ENCODE measurements around the gene ALG14.

The ALG14 gene

DNA sequence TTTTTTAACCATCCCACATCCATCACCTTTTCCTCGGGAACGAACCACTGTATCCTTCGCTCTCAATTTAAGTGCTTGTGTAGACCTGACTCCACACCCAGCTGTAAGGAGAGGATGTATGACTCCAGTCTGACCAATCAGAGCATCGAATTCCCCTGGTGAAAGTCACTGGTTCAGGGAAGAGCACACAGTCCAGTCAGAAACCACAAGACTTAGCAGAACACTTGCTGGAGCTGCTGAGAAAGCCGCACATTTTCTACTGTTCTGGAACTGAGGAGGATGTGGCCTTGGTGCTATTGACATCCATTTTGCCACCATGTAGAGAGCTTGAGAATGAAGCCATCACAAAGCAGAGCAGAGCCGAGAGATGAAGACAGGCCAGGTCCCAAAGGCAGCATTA lies 86.0 kb downstream of the ALG14 start:
- TF ChIP-seq, protein P1, sequence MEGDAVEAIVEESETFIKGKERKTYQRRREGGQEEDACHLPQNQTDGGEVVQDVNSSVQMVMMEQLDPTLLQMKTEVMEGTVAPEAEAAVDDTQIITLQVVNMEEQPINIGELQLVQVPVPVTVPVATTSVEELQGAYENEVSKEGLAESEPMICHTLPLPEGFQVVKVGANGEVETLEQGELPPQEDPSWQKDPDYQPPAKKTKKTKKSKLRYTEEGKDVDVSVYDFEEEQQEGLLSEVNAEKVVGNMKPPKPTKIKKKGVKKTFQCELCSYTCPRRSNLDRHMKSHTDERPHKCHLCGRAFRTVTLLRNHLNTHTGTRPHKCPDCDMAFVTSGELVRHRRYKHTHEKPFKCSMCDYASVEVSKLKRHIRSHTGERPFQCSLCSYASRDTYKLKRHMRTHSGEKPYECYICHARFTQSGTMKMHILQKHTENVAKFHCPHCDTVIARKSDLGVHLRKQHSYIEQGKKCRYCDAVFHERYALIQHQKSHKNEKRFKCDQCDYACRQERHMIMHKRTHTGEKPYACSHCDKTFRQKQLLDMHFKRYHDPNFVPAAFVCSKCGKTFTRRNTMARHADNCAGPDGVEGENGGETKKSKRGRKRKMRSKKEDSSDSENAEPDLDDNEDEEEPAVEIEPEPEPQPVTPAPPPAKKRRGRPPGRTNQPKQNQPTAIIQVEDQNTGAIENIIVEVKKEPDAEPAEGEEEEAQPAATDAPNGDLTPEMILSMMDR (IDR thresholded peaks at IDR 0.05; ENCODE audit: low read depth, low read length, missing control alignments): no peak
- DNase-seq (ENCODE audit: low read depth): no peak
- no peak overlapping the region for H3K4me3 ChIP-seq (ENCODE audit: low read depth, low read length)

DNA sequence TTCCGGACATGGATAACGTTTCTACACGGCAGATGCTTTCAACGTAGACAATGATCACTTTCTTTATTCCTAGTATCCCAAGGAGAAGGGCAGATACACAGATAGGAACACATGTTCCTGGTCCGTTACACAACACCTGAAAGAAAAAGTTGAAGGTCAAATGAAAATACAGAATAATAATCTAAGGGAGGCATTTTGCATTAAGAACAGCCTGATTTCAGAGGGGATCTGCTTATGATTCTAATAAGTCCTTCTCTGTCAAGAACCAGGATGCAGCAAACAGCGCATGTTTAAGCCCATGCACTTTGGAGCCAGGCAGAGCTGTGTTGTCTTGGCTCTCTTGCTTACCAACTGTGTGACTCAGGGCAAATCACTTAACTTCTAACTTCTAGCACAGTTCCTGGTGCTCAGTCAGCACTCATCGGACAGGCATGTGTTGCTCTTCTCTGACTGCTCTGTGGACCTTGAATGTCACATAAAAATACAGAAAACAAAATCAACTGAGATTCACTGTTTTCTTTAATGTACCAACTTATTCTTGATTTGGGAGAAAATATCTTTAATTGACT lies 89.5 kb downstream of the ALG14 start:
- no peak for DNase-seq (ENCODE audit: low read depth)
- H3K4me3 ChIP-seq (ENCODE audit: low read depth, low read length): no peak overlapping the region
- TF ChIP-seq, protein P1 (IDR thresholded peaks at IDR 0.05; ENCODE audit: low read depth, low read length, missing control alignments): no peak

DNA sequence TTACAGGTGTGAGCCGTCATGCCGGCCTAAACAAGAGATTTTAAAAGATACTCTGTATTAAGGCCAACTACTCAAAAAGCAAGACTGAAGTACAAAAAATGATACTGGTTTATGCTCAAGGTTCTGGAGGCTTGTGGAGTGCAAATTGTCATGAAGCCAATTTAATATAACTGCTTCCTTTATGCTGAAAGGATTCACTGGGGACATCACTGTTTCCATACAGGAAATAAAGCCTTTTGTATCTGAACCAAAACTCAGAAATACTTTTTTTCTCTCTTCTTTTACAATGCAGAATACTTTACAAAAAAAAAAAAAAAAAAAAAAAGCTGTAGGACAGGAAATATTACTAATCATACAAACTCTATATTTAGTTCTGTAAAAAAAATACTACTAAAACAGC lies 90.4 kb downstream of the ALG14 start:
- no peak overlapping the region for H3K4me3 ChIP-seq (ENCODE audit: low read depth, low read length)
- TF ChIP-seq, protein P1 (IDR thresholded peaks at IDR 0.05; ENCODE audit: low read depth, low read length, missing control alignments): no peak
- DNase-seq (ENCODE audit: low read depth): no peak

DNA sequence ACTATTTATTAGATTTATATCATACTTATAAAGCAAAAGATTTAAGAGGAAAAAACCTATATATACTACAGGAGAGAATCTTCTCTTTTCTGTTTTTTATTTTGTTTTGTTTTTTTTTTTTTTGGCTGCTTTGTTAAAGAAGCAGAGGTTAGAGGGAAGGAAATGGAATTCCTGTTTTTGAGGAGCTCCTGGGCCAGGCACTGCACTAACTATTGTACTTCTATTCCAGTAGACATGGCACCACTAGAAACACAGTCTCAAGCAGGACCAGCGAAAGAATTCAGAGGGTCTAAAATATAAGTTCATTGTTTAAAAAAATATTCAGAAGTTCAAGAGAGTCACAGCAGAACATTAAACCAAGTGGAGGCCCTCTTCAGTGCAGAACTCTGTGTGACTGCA lies 91.2 kb downstream of the ALG14 start:
- no peak for DNase-seq (ENCODE audit: low read depth)
- H3K4me3 ChIP-seq (ENCODE audit: low read depth, low read length): no peak overlapping the region
- TF ChIP-seq, protein P1 (IDR thresholded peaks at IDR 0.05; ENCODE audit: low read depth, low read length, missing control alignments): no peak

- no peak overlapping the region for H3K4me3 ChIP-seq (ENCODE audit: low read depth, low read length)
- DNase-seq (ENCODE audit: low read depth): no peak
- TF ChIP-seq, protein P1 (IDR thresholded peaks at IDR 0.05; ENCODE audit: low read depth, low read length, missing control alignments): no peak
These were observed 91.9 kb downstream of the ALG14 start for GRCh38 chr1:94980582-94981574.

GRCh38 chr1:94979656-94980581 lies 92.8 kb downstream of the ALG14 start:
- no peak for DNase-seq (ENCODE audit: low read depth)
- no peak overlapping the region for H3K4me3 ChIP-seq (ENCODE audit: low read depth, low read length)
- TF ChIP-seq, protein P1 (IDR thresholded peaks at IDR 0.05; ENCODE audit: low read depth, low read length, missing control alignments): no peak
